PC-9 (cell line): Measurements from ENCODE around the gene HIF1AN. TPM values are rescaled to one million over a fixed set of nuclear protein-coding genes. Genes with fewer than 3 reads are reported as not detected.

ENCODE experiments used
- BruUV-seq: library from RNA; stranded (reverse); fragments of 400-500 nt; replicated peaks from 2 replicates; lab custom pipeline; 2021; lab: Mats Ljungman, UMichigan
- CTCF ChIA-PET: fragments of 300-600 bp; sonication (Branson Sonifier 250); formaldehyde crosslinking; loops from one replicate; lab custom pipeline; 2022; ENCODE audit warnings: antibody characterized with exemption; lab: Charles Lee
- POLR2A ChIA-PET: fragments of 300-600 bp; sonication (Branson Sonifier 250); formaldehyde crosslinking; loops from one replicate; lab custom pipeline; 2022; ENCODE audit warnings: antibody characterized with exemption; ENCODE audit not compliant: unreplicated experiment; lab: Charles Lee
- DNase-seq, 2 experiments: peaks; one replicate each; pipeline versions ENCODE4 v3.0.0 to v3.0.0-alpha.2; 2015 to 2022; ENCODE audit warnings: mixed read lengths in 1 of 2
- H2AFZ ChIP-seq: fragments of 200-600 bp; sonication (generic); 2 replicates; pipeline ENCODE4 v1.8.1; 2017; ENCODE audit warnings: antibody characterized with exemption
- H3F3A ChIP-seq: fragments of 200-600 bp; sonication (generic); 2 replicates; pipeline ENCODE4 v1.8.1; 2017; ENCODE audit warnings: antibody characterized with exemption, mild to moderate bottlenecking, low read depth; ENCODE audit not compliant: insufficient read depth
- H3K27ac ChIP-seq: fragments of 200-600 bp; sonication (generic); 2 replicates; pipeline ENCODE4 v1.6.1; 2016; ENCODE audit warnings: mixed run types
- H3K27me3 ChIP-seq: fragments of 200-600 bp; sonication (generic); 2 replicates; pipeline ENCODE4 v1.6.1; 2016; ENCODE audit warnings: low read depth, mixed run types; ENCODE audit not compliant: insufficient read depth
- H3K36me3 ChIP-seq: fragments of 200-600 bp; sonication (generic); 2 replicates; pipeline ENCODE4 v1.6.1; 2016; ENCODE audit warnings: low read depth, mixed run types
- H3K4me1 ChIP-seq: fragments of 200-600 bp; sonication (generic); replicated peaks from 2 replicates; pipeline ENCODE4 v1.6.1; 2016; ENCODE audit warnings: mixed run types; ENCODE audit not compliant: insufficient read depth
- H3K4me2 ChIP-seq: fragments of 200-600 bp; sonication (generic); 2 replicates; pipeline ENCODE4 v1.6.1; 2017; ENCODE audit warnings: mixed run types
- H3K4me3 ChIP-seq: fragments of 200-600 bp; sonication (generic); 2 replicates; pipeline ENCODE4 v1.6.1; 2016; ENCODE audit warnings: mixed run types
- H3K79me2 ChIP-seq: fragments of 200-600 bp; sonication (generic); 2 replicates; pipeline ENCODE4 v1.6.1; 2017; ENCODE audit warnings: low read depth, mixed run types
- H3K9me2 ChIP-seq: fragments of 200-600 bp; sonication (generic); 2 replicates; pipeline ENCODE4 v1.8.1; 2017; ENCODE audit warnings: mild to moderate bottlenecking; ENCODE audit not compliant: insufficient read depth
- H3K9me3 ChIP-seq: fragments of 200-600 bp; sonication (generic); 2 replicates; pipeline ENCODE4 v1.8.1; 2016; ENCODE audit warnings: low read depth; ENCODE audit not compliant: insufficient read depth
- H4K20me1 ChIP-seq: fragments of 200-600 bp; sonication (generic); 2 replicates; pipeline ENCODE4 v1.8.1; 2017; ENCODE audit not compliant: insufficient read depth
- EZH2 ChIP-seq: fragments of 200-600 bp; sonication (generic); IDR thresholded peaks from 2 replicates; pipeline ENCODE4 v1.8.0; 2017; ENCODE audit warnings: antibody characterized with exemption, low read depth
- intact Hi-C: fragments of 100-400 bp; cut with micrococcal nuclease; formaldehyde crosslinking; loops from one replicate; pipeline ENCODE4 v1.10.0; 2022; ENCODE audit not compliant: unreplicated experiment
- total RNA-seq: library from RNA; stranded (reverse); gene quantifications from 2 replicates; pipeline ENCODE4 v1.2.3, GENCODE V29; 2021
- TF ChIP-seq, protein P1 (sequence below): fragments of 200-600 bp; sonication (generic); conservative IDR thresholded peaks from 2 replicates; pipeline ENCODE4 v1.6.1; 2017; ENCODE audit warnings: mixed run types, antibody characterized with exemption, mild to moderate bottlenecking, moderate library complexity

HIF1AN gene
- total RNA-seq, 1 experiment from 2014 or later, result 42.0 TPM

GRCh38 chr10:100531761-100532160 is 4.0 kb upstream of the HIF1AN start:
- BruUV-seq, result no TSS peak
- CTCF ChIA-PET, result no interaction called here
- Histone ChIP-seq H3K4me1 (peaks cover 16% of the 10 kb centered on the region; the same call in 1 of the 2 replicates), H3K27ac (no peak overlapping the region), H3K36me3 (no peaks in the 10 kb centered on the region), H3K27me3 (no peaks in the 10 kb centered on the region), H4K20me1 (0 out of 2 replicates have a peak, but pooled peaks cover 2% of the 10 kb centered on the region), H2AFZ (no peak overlapping the region), H3K4me3 (no peak overlapping the region), H3K9me2 (no peaks in the 10 kb centered on the region), H3F3A (no peaks in the 10 kb centered on the region), H3K79me2 (peaks cover 29% of the 10 kb centered on the region), H3K4me2 (no peak overlapping the region), H3K9me3 (no peaks in the 10 kb centered on the region)
- intact Hi-C loops, result no loop called here
- no peak for DNase-seq
- POLR2A ChIA-PET, result no interaction called here
- TF ChIP-seq, protein P1, sequence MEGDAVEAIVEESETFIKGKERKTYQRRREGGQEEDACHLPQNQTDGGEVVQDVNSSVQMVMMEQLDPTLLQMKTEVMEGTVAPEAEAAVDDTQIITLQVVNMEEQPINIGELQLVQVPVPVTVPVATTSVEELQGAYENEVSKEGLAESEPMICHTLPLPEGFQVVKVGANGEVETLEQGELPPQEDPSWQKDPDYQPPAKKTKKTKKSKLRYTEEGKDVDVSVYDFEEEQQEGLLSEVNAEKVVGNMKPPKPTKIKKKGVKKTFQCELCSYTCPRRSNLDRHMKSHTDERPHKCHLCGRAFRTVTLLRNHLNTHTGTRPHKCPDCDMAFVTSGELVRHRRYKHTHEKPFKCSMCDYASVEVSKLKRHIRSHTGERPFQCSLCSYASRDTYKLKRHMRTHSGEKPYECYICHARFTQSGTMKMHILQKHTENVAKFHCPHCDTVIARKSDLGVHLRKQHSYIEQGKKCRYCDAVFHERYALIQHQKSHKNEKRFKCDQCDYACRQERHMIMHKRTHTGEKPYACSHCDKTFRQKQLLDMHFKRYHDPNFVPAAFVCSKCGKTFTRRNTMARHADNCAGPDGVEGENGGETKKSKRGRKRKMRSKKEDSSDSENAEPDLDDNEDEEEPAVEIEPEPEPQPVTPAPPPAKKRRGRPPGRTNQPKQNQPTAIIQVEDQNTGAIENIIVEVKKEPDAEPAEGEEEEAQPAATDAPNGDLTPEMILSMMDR, result no peak
- TF ChIP-seq EZH2, result no peak

DNA sequence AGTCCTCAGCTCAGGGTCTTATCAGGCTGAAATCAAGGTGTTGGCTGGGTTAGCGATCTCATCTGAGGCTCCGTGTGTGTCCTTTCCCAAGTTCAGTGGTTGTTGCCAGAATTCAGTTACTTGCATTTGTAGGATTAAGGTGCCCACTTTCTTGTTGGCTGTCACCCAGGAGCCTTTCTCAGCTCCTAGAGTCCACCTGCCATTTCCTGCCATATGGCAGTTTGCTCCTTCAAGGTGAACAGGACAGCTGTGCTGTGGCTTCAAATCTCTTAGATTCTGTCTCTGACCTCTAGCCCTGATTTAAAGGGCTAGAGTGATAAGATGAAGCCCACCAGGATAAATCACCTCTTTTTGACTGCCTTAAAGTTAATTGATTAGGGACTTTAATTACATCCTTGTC is 1.0 kb upstream of the HIF1AN start:
- intact Hi-C loops, result no loop called here
- H3K27me3 ChIP-seq, result no peaks in the 10 kb centered on the region
- H3K9me3 ChIP-seq, result no peaks in the 10 kb centered on the region
- no peaks in the 10 kb centered on the region for H3K9me2 ChIP-seq
- CTCF ChIA-PET, result no interaction called here
- H2AFZ ChIP-seq, result no peak overlapping the region
- H3K4me3 ChIP-seq, result no peak overlapping the region
- no peaks in the 10 kb centered on the region for H3F3A ChIP-seq
- H3K79me2 ChIP-seq, result peaks cover 29% of the 10 kb centered on the region
- no TSS peak for BruUV-seq
- H3K4me2 ChIP-seq, result peak overlapping the region; percentile 90; the same call in 1 of the 2 replicates
- 0 out of 2 replicates have a peak, but pooled peaks cover 9% of the 10 kb centered on the region for H4K20me1 ChIP-seq
- no peak for TF ChIP-seq EZH2
- TF ChIP-seq, protein P1, result no peak
- no peak overlapping the region for H3K27ac ChIP-seq
- H3K4me1 ChIP-seq, result peaks cover 10% of the 10 kb centered on the region; the same call in 1 of the 2 replicates
- no peak for DNase-seq
- H3K36me3 ChIP-seq, result 0 out of 2 replicates have a peak, but pooled peaks cover 6% of the 10 kb centered on the region
- POLR2A ChIA-PET, result no interaction called here

DNA sequence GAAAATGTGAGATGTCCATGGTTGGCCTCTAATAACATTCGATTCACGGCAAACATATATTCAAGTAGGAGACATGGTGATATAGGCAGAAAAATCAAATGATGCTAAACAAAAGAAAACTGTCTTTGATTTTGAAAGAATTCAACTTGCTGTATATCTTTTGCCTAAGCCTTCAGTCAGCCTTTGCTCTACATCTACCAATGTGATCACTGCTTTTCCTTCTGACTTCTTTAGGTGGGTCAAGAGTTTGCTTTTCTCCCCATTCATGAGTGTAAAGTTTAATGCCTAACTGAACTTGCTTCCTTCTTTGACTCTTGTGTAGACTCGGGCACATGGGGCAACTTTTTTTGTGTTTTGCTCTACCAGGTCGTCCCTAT is 417 bp upstream of the HIF1AN start:
- ChIA-PET POLR2A (interaction anchor here (0.5 to 0.8 kb wide), 9 partner anchors 14 to 808 kb away, joined by 3 to 12 read pairs (median 8); no protein-coding TSS in a partner anchor), CTCF (interaction anchor here (0.6 to 1.0 kb wide), 6 partner anchors 17 to 607 kb away, joined by 3 to 11 read pairs (median 4); partner anchors contain the start of gene DNMBP)
- BruUV-seq, result no TSS peak
- Histone ChIP-seq H3K4me2 (peak overlapping the region; percentile 90), H3K27me3 (no peaks in the 10 kb centered on the region), H3K79me2 (peaks cover 25% of the 10 kb centered on the region), H3K27ac (no peak overlapping the region), H3F3A (no peaks in the 10 kb centered on the region), H3K36me3 (0 out of 2 replicates have a peak, but pooled peaks cover 6% of the 10 kb centered on the region), H3K4me1 (peaks cover 5% of the 10 kb centered on the region; the same call in 1 of the 2 replicates), H2AFZ (peak overlapping the region; percentile 72), H4K20me1 (peaks cover 9% of the 10 kb centered on the region; the same call in 1 of the 2 replicates), H3K9me3 (no peaks in the 10 kb centered on the region), H3K9me2 (no peaks in the 10 kb centered on the region), H3K4me3 (peak overlapping the region; percentile 74; the same call in 1 of the 2 replicates)
- no peak for TF ChIP-seq EZH2
- TF ChIP-seq, protein P1, result no peak
- intact Hi-C loops, result no loop called here
- DNase-seq, result no peak
